Bone marrow (tissue), 2 donors: Measurements from ENCODE around the gene HLA-DPB1.
A peak's percentile ranks its signal among the peaks of the same experiment; 100 is the strongest.
"Not testable (repeated sequence)": the region's sequence is repeated elsewhere in the genome, so short reads cannot be mapped to it uniquely, and the experiment has no call there.

ENCODE experiments used
- DNase-seq, 2 donors: peaks; one replicate each; lab custom pipeline; 2025; lab: John Stamatoyannopoulos, UW

Gene HLA-DPB1

DNA sequence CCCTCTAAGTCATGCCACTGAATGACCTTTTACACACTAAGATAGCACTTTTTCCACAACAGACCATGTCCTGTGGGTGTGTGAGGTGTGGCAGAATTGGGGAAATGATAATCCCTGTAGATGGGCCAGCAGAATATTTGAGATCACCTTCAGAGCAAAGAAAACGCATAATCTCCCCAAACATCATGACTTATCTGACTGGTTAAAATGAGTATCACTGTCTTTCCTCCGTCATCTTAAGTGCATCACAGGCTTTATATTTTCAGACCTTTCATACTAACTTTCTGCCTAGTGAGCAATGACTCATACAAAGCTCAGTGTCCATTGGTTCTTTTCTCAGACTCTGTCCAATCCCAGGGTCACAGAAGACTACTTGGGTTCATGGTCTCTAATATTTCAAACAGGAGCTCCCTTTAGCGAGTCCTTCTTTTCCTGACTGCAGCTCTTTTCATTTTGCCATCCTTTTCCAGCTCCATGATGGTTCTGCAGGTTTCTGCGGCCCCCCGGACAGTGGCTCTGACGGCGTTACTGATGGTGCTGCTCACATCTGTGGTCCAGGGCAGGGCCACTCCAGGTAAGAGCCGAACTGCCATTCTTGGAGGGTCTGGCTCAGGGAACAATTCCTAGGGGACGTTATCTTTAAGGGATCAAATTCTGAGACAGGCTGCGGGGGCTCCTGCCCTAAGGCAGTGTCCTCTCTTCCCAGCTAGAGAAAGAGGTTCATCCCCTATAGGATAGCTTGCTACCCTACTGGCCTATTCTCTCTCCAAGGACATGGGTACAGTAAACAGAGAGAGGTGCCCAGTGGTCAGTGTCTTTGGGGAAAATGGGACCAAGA, at the start of gene HLA-DPB1:
HLA-DPB1 (plus strand) TSS at position 423 of the 838 bp plus-strand sequence; CDS start at position 475, 52 bp downstream.
- DNase-seq, result peak in 1 of 2 donors; percentile 92

- DNase-seq, result no peak
Measured at GRCh38 chr6:33028220-33028849, 47.5 kb upstream of the HLA-DPB1 start.

DNA sequence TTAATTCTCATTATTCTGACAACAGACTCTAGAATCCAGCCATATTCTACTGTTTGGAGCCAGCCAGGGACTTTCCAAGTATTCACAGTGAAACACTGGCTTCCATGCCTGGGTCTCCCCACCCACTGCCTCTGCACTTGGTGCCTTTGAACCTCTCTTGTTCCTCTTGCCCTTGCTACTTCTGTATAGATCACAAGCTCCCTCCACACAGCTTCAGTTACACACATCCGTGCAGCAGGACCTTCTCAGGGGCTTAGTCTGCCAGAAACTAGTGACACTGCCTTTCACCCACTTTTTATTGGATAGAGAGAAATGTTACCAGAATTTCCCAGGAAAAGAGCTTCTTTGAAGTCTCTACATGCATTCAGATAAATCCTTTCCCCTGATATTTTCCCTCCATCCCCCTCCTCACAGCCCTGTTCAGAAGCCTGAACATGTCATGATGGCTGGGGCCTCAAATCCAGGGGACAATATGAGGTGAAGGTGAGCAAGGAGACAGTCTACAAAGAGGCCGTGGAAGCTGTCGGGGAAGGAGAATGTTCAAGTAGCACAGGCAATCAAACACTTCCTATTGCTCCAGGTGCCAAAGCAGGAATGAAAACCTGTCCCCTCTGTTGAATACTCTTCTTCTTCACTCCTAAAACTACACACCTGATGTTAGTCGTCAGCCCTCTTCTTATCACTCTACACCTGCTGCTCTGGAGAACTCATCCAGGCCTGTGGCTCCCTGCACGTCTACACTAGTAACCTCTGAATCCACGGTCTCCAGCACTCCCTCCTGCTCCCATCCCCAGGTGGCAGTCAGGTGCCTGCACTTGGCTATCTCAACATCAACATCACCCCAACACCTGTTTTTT, 46.2 kb upstream of the HLA-DPB1 start:
- peak in 1 of 2 donors; percentile 83 for DNase-seq

DNA sequence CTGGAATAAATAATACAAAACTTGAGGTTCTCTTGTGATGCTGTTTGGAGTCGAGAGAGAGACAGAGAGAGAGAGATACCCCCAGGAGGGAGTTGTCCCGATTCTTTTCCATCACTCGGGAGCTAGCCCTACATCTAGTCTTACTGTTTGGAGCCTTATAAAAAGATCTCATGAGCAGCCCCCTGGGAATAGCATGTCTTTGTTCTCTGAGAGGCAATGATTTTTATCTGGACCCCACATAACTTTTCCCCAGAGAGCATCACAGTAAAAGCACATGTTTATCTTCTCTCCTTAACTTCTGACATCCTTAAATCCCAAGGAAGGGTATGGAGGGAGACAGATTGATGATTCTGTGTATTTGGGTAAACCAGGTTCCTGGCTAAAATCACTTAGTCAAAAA, 45.5 kb upstream of the HLA-DPB1 start:
- no peak for DNase-seq

DNA sequence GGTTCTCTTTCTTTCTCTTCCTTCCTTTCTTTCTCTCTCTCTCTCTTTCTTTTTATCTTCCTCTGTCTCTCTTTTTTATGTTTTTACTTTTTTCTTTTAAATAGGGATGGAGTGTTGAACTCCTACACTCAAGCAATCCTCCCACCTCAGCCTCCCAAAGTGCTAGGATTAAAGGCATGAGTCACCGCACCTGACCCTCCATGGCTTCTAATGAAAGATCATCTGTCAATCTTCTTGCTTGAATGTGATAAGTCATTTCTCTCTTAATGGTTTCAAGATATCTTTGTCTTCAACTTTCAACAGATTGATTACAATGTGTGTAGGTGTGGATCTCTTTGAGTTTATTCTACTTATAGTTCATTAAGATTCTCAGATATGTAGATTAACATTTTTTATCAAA, 41.2 kb upstream of the HLA-DPB1 start:
- no peak for DNase-seq

- no peak for DNase-seq
Measured at GRCh38 chr6:33036535-33036934, 39.3 kb upstream of the HLA-DPB1 start.

DNA sequence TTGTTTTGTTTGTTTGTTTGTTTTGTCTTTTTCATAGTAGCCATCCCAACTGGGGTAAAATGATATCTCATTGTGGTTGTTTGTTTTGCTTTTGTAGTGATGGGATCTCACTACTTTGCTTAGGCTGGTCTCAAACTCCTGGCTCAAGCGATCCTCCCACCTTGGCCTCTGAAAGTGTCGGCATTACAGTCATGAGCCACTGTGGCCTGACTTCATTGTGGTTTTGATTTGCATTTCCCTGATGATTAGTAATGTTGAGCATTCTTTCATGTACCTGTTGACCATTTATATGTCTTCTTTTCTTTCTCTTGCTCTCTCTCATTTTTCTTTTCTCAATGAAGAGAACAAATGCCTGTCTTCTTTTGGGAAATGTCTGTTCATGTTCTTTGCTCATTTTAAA, 35.6 kb upstream of the HLA-DPB1 start:
- DNase-seq, result no peak

DNA sequence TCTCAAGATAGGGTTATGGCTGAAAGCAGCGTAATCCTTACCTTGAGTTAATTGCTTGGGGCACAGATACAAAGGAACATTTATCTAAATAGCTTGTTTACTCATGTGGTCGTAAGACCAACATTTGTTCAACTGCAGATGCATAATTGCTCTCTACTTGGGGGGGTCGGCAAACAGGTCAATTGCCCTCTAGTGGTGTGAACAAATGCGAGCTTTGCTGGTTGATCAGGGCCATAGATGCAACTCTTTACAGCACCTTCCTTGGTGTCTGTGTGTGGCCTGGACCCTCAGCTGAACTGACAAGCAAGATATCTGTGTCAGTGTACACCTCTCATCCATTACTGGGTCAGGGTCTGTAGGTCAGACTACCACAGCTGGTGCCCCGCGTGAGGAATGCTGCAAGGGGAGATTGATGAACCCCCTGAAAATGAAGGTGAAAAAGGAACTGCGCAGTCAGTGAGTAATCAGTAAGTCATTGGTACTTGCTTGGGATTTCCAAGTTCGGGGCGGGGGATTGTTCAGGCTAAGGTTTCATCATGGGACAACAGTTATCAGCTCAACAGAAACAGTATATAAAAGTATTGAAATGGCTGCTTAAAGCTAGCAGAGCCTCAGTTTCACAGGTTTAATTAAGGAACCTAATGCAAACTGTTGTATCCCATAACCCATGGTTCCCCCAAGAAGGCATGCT, 26.3 kb upstream of the HLA-DPB1 start:
- DNase-seq, result no peak

DNA sequence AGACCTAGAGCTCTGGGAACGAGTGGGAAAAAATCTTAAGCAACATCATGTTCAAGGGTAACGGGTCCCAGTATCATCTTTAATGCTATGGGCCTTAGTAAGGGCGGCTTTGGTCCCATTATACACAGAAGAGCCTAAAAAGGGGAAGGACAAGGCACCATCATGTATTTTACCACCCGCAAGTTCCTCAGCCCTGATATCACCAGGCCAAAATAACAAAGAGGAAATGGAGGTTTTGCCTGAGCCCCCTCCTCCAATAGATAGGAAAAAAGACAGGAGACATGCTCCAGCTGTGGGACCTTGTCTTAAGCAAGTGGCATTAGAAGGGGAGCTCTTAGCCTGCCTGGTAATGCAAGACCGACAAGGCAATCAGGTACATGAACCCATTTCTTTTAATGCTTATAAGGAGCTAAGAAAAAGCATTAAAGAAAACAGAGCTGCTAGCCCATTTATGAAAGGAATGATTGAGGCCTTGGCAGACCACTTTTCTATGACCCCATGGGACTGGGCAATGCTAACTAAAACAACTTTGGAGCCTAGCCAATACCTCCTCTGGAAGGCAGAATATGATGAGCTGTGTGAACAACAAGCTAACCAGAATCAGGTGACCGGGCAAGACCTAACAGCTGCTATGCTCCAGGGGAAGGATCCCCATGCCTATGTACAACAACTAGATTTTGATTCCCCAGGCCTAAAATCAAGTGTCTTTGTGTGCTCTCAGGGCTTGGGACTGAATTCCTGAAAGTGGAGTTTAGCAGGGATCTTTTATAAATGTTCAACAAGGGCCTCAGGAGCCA, 25.6 kb upstream of the HLA-DPB1 start:
- DNase-seq, result peak in 1 of 2 donors; percentile 18

GRCh38 chr6:33052627-33053026, 23.2 kb upstream of the HLA-DPB1 start:
- no peak for DNase-seq

DNA sequence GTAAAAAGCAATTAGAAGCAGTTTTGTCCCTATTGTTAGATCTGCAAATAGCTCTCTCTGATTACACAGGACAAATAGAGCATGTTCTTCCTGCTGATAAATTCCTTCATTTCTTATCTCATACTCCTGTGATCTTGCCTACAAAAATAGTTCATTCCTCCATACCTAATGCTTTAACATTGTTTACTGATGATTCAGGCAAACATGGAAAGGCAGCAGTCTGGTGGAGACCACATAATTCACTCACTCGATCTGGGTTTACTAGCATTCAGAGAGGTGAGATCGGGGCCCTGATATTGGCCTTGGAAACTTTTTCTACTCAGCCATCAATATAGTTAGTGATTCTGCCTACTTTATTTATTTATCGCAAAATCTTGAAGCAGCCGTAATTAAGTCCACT, 22.6 kb upstream of the HLA-DPB1 start:
- DNase-seq, result no peak

GRCh38 chr6:33057222-33058150, 18.3 kb upstream of the HLA-DPB1 start:
- DNase-seq, result no peak

DNA sequence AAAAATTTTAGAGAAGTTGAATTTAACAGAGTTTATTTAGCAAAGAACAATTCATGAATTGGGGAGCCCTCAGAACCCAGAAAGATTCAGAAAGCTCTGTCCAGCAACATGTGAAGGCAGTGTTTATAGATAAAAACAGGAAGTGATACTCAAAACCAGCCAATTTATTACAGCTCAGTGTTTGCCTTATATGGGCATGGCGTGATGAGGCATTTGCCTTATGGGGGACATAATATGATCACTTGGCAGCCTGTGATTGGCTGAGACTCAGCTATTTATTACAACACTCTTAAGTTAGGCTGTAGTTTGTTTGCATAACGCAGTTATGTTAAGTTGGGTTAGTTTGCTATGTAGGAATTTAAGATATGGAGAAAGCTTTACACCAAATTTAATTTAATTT, 13.8 kb upstream of the HLA-DPB1 start:
- peak in 1 of 2 donors; percentile 14 for DNase-seq

GRCh38 chr6:33063435-33063834, 12.4 kb upstream of the HLA-DPB1 start:
- DNase-seq, result not testable (repeated sequence)

GRCh38 chr6:33064723-33065122, 11.1 kb upstream of the HLA-DPB1 start:
- DNase-seq, result no peak

- no peak for DNase-seq
Measured at GRCh38 chr6:33065312-33065711, 10.5 kb upstream of the HLA-DPB1 start.

- no peak for DNase-seq
Measured at GRCh38 chr6:33066917-33067521, 8.8 kb upstream of the HLA-DPB1 start.

- DNase-seq, result no peak
Measured at GRCh38 chr6:33069021-33069738, 6.6 kb upstream of the HLA-DPB1 start.

GRCh38 chr6:33070909-33071308, 4.9 kb upstream of the HLA-DPB1 start:
- no peak for DNase-seq
